NCI-H524 treated with DMSO at 0.1 percent for 48 hours (cell line): ENCODE measurements around the gene LIN52.

Experiments
- DNase-seq: peaks from one replicate; lab custom pipeline; 2025; lab: John Stamatoyannopoulos, UW

LIN52 gene

DNA sequence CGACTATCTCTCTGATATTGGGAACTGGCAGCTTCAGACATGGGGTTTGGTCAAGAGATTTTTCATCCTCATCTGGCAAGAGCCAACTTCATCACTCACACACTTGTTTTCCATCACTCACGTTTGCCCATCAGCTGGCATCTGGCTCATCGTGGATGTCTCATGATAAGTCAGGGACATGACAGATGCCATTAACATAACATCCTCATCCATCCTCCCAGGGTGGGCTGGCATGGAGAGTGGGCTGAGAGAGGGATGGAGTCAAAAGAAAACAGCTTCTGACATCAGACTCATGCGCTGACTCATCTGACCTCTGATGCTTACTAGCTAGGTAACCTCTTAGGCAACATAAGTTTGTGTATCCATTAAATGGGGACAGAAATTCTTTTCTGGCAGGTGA lies 152.7 kb downstream of the LIN52 start:
- no peak for DNase-seq

DNA sequence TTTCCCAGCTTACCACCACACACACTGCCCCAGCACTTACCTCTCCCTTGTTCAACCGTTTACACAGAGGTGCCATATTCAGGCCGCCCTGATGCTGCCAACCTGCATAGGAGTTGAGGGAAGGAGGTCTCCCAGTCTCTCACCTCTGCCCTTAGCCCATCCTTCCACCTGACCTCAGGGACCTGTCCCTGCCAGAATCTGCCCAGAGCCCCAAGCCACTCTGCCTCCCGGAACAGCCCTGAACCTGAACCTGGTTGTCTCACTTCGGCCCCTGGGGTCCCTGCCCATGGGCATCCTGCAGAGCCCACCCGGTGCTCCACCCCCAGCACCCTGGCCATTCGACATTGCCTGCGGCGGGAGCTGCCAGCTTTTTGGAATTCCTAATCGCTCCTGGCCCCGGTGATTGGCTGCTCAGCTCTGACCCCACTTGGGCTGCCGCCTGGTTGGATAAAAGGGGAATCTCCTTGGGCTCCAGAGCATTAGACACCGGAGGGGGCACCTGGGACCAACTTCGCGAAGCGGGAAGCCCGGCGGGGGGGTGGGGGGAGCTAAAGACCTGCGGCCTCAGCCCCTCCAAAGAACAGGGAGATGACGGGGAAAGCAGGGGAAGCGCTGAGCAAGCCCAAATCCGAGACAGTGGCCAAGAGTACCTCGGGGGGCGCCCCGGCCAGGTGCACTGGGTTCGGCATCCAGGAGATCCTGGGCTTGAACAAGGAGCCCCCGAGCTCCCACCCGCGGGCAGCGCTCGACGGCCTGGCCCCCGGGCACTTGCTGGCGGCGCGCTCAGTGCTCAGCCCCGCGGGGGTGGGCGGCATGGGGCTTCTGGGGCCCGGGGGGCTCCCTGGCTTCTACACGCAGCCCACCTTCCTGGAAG lies 154.5 kb downstream of the LIN52 start, which contains the start of gene VSX2:
Gene VSX2, plus strand, starts transcription at position 476 of the 874 bp plus-strand sequence. Its CDS starts 113 bp downstream, at position 589.
- DNase-seq = no peak

GRCh38 chr14:74239848-74240793 lies 155.4 kb downstream of the LIN52 start:
- no peak for DNase-seq

DNA sequence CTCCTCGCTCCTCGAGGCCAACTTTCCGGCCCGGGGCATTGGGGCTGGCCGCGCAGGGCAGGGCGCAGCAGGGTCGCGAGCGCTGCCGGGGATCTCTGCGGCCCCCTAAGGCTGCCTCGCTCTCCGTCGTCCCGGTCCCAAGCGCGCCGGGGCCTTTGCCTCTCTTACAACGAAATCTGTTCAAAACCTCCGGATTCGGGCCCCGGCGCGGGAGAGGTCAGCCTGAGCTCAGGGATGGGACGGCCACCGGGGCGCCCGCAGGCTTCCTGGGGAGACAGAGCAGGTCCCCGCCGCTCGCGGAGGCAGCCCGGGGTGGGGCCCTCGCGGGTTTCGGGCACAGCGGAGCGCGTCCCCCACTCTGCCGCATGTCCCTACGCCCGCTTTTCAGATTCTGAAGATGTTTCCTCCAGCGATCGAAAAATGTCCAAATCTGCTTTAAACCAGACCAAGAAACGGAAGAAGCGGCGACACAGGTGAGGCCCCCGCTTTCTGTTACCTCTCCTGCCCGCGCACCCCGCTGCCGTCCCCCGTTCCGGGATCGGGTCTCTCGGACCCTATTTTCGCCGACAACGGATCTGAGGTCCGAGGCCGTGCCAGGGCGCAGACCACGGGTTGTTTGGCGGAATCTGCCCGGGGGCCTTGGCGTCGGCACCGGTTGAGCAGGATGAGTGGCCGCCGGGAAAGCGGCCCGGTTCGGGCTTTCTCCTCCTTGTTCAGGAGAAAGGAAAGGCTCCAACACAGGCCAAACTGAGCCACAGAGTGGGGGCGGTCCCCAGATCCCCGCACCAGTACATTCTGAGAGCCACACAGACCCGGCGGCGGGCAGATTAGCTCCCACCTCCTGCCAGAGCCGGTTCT lies 156.3 kb downstream of the LIN52 start:
- DNase-seq = no peak

- no peak for DNase-seq
Measured at GRCh38 chr14:74241652-74242017, 156.9 kb downstream of the LIN52 start.

DNA sequence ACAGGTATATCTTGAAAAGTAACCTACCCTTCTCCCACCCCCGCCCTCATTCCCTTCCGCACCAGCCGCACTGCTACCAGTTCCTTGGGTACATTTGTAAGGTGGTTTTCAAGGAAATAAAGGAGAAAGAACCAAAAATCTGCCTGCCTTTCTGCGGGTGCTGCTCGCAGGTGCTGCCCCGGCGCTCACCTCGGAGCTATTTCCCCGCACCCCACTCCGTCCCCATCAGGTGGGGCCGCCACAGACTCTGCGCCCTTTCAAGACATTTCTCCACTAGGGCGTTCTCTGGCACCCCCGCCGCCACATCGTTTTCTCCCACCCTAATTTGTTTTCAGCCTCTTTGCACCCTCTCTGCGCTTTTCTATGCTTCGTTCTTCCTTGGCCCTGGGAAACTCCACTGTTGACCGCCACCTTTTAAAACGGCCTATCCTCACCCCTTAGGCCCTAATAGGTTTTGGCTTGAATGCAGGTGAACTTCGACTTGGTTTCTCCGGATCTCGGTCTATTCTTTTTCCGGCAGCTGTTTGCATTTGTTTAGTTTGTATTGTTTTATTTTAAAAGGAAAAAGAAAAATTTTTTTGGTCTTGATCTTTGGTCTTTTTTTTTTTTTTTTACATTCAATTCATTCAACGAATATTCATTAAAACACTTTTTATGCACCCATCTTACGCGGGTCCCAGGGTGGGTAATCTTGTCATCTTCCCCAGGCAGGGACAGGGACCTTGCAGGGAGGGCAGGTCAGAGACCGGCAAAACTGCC lies 157.4 kb downstream of the LIN52 start:
- DNase-seq = no peak

DNA sequence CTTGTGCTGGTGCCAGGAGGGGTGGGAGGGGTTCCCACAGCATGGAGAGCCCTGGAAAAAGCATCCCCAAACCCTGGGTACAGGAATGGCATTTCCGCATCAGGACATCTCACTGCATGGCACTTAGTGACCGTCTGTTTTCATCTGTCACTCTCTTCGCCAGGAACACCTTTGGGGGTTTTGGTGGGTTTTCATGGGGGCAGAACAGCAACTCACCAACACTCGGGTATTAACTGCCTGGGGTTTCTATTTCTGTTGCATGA lies 158.0 kb downstream of the LIN52 start:
- no peak for DNase-seq

- no peak for DNase-seq
Measured at GRCh38 chr14:74243051-74243450, 158.3 kb downstream of the LIN52 start.

DNA sequence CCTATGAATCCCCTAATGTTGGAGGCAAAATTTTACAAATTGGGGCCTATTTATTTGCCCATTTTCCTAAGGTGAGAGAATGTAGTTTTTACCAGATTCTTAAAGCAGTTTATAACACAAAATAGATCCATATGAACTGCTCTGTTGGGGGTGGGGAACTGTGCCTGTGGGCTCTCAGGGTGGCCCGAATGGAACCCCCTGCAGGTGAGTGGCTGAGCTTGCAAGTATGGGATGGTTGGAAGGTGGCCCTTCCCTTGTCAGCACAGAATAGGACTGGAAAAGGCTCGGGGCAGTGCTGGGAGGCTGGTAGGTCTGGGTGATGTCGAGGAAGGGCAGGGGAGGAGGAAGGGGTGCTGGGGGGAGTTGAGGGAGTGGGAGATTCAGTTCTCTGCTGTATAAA lies 159.4 kb downstream of the LIN52 start:
- DNase-seq = no peak

DNA sequence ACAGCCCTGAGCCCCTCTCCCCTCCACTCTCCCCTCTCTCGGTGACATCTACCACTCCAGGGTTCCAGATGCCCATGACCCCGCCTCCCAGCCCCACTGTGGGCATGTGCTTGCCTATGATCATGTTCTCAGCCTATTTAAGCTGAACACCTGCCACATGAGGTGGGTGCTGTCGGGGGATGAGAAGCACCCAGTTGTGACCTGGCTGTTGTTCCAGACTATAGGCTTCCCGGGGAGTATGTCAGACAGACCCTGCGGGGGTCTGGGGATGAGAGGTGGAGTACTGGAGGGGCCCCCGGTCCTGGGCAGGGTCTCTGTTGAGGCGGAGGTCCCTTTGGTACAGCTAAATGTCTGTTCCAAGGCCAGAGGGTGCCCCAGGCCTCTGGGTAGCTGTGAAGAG lies 160.5 kb downstream of the LIN52 start:
- DNase-seq = no peak

GRCh38 chr14:74246542-74246941 lies 161.8 kb downstream of the LIN52 start:
- no peak for DNase-seq

DNA sequence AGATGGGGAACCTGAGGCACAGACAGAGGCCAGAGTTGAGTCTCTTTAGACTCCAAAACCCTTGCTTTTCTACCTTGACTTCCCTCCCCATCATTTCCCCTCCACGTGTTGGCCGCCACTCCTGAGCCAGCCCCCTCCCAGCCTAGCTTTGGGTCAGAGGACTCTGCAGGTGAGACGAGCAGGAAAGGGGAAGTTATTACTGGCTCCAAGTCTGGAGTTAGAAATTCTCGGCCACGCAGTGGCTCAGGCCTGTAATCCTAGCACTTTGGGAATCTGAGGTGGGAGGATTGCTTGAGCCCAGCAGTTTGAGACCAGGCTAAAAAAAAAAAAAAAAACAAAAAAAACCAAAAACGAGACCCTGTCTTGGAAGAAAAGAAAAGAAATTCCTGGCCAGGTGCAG lies 163.3 kb downstream of the LIN52 start:
- no peak for DNase-seq

DNA sequence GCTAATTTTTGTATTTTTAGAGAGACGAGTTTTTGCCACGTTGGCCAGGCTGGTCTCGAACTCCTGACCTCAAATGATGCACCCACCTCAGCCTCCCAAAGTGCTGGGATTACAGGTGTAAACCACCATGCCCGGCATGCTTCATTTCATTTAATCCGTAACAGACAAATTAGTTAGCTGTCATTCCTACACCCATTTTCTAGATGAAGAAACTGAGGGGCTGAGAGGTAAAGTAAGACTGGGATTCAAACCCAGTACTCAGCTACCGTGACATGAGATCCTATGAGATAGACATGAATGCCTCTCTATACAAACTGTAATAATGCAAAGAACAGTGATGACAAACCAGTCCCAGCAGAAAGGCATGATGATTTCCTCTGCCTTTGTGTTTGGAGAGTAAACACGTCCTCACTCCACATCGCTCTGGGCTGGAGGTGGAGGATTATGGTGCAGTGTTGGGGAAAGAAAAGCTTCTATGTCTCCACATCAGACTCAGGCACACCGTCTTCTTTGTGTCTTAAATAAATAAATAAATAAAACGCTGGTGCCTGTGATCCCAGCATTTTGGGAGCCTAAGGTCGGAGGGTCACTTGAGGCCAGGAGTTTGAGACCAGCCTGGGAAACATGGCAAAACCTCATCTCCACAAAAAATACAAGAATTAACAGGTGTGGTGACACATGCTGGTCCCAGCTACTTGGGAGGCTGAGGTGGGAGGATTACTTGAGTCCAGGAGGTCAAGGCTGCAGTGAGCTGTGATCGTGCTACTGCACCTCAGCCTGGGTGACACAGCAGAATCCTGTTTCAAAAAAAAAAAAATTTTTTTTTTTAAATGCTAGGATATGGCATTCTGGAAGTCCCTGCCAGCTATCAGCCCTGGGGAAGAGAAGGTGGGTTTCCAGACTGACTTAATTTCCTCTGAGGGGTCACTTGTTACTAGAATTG lies 164.9 kb downstream of the LIN52 start:
- DNase-seq = no peak
